NCI-H748 (cell line): ENCODE measurements around the gene SH3BGRL3.
"Not testable (repeated sequence)": the region's sequence is repeated elsewhere in the genome, so short reads cannot be mapped to it uniquely, and the experiment has no call there.

Experiments
- DNase-seq: peaks from one replicate; lab custom pipeline; 2025; ENCODE audit not compliant: unreplicated experiment; lab: John Stamatoyannopoulos, UW

The SH3BGRL3 gene

GRCh38 chr1:26315874-26316850 is 36.3 kb downstream of the SH3BGRL3 start:
- no peak for DNase-seq

- DNase-seq: no peak
These were observed 37.3 kb downstream of the SH3BGRL3 start for GRCh38 chr1:26317146-26317545.

GRCh38 chr1:26317612-26318337 is 37.9 kb downstream of the SH3BGRL3 start, which contains the start of gene CD52:
TSS of gene CD52 (plus strand) at chr1:26317958. CDS start at chr1:26318018, 60 bp downstream.
- no peak for DNase-seq

GRCh38 chr1:26318338-26319064 is 38.6 kb downstream of the SH3BGRL3 start:
- no peak for DNase-seq

GRCh38 chr1:26320896-26321295 is 41.0 kb downstream of the SH3BGRL3 start:
- DNase-seq: no peak

GRCh38 chr1:26321315-26322041 is 41.6 kb downstream of the SH3BGRL3 start:
- DNase-seq: peak; percentile 70

- DNase-seq: no peak
These were observed 42.1 kb downstream of the SH3BGRL3 start for GRCh38 chr1:26322042-26322331.

- no peak for DNase-seq
These were observed 43.5 kb downstream of the SH3BGRL3 start for GRCh38 chr1:26323382-26323781.

- no peak for DNase-seq
These were observed 44.7 kb downstream of the SH3BGRL3 start for GRCh38 chr1:26324550-26324949.

- peak; percentile 40 for DNase-seq
These were observed 48.1 kb downstream of the SH3BGRL3 start for GRCh38 chr1:26327956-26328362.

- DNase-seq: no peak
These were observed 48.7 kb downstream of the SH3BGRL3 start for GRCh38 chr1:26328597-26328996.

- not testable (repeated sequence) for DNase-seq
These were observed 49.5 kb downstream of the SH3BGRL3 start for GRCh38 chr1:26329380-26329779.

GRCh38 chr1:26330276-26330675 is 50.4 kb downstream of the SH3BGRL3 start:
- DNase-seq: no peak
